Transverse colon (tissue), 4 donors: ENCODE data around the gene ZC3H4. TPM values are rescaled to one million over a fixed set of nuclear protein-coding genes. Genes with fewer than 3 reads are reported as not detected.

Source experiments
- DNase-seq: peaks from one replicate; pipeline ENCODE4 v3.0.0-alpha.2; 2019
- H3K27ac ChIP-seq, 4 donors: fragments of 200-600 bp; sonication (generic); 2 replicates each; pipeline ENCODE4 v1.5.1; 2016 to 2018; ENCODE audit warnings: inconsistent platforms in 4 of 4
- H3K27me3 ChIP-seq: fragments of 200-600 bp; sonication (generic); 2 replicates; pipeline ENCODE4 v1.5.1; 2017; ENCODE audit warnings: inconsistent platforms
- H3K36me3 ChIP-seq, 4 donors: fragments of 200-600 bp; sonication (generic); 2 replicates each; pipeline ENCODE4 v1.5.1; 2017 to 2019; ENCODE audit warnings: inconsistent platforms in 4 of 4
- H3K4me1 ChIP-seq, 4 donors: fragments of 200-600 bp; sonication (generic); 2 replicates each; pipeline ENCODE4 v1.5.1; 2017 to 2020; ENCODE audit warnings: inconsistent platforms in 4 of 4
- H3K4me3 ChIP-seq, 4 donors: fragments of 200-600 bp; sonication (generic); 1 replicate in 1 of 4; 2 replicates in 3 of 4; pipeline versions ENCODE4 v1.5.1 to v1.6.1; 2017 to 2019; ENCODE audit warnings: inconsistent platforms in 4 of 4
- H3K9me3 ChIP-seq, 2 donors: fragments of 200-600 bp; sonication (generic); 2 replicates each; pipeline ENCODE4 v1.5.1; 2017 to 2019; ENCODE audit warnings: inconsistent platforms in 2 of 2
- EP300 ChIP-seq: sonication (generic); formaldehyde crosslinking; IDR thresholded peaks from one replicate; pipeline ENCODE4 v1.6.1; 2017; ENCODE audit warnings: antibody characterized with exemption, low read depth
- POLR2A ChIP-seq: fragments of 450-650 bp; IDR thresholded peaks from one replicate; pipeline ENCODE4 v1.6.1; 2016; ENCODE audit warnings: antibody characterized with exemption, mild to moderate bottlenecking, moderate library complexity
- POLR2AphosphoS5 ChIP-seq, 3 donors: sonication (generic); formaldehyde crosslinking; IDR thresholded peaks; one replicate each; pipeline ENCODE4 v1.6.1; 2016; ENCODE audit warnings: antibody characterized with exemption in 3 of 3
- WGBS, 2 donors: methylation state at CpG; one replicate each; pipeline ENCODE4 v1.1.5; 2018; ENCODE audit warnings: low coverage in 1 of 2; 5-methylcytosine and 5-hydroxymethylcytosine counted together
- in situ Hi-C, 4 donors: fragments of 200-750 bp; cut with MboI; loops; one replicate each; pipeline versions ENCODE4 v1.15.0 to v1.15.1; 2017; ENCODE audit warnings: low sequenced_read_pairs in 3 of 4, low pct_ligation_motif_present in 1 of 4, low pct_unique_long_range_greater_than_20kb in 1 of 4
- intact Hi-C: fragments of 100-400 bp; cut with DNase I; formaldehyde crosslinking; loops from one replicate; pipeline ENCODE4 v1.15.1; 2023; ENCODE audit warnings: low total_unique reads
- total RNA-seq, 4 donors: library from RNA; depleted of rRNA; stranded (reverse); fragments of >200 nt; gene quantifications; one replicate each; pipeline ENCODE4 v1.1.0, GENCODE V29; 2016
- TF ChIP-seq, protein P1 (sequence below), 5 experiments: fragments of 200-600 bp in 3 of 5; fragments of 450-650 bp in 2 of 5; sonication (generic) in 3 of 5; IDR thresholded peaks; 1 replicate in 2 of 5; 2 replicates in 3 of 5; pipeline ENCODE4 v1.5.1; 2016 to 2017; ENCODE audit warnings: antibody characterized with exemption in 5 of 5, inconsistent platforms in 3 of 5, mild to moderate bottlenecking in 2 of 5, moderate library complexity in 1 of 5

Gene ZC3H4
- total RNA-seq, 4 donors from 2014 or later, result 25.4 to 32.2 (median 28.0) TPM

GRCh38 chr19:47112166-47112996 lies 1.2 kb downstream of the ZC3H4 start:
- intact Hi-C loops, result no loop called here
- peak overlapping the region; percentile 97 to 100 (median 100) for H3K27ac ChIP-seq
- H3K27me3 ChIP-seq, result no peaks in the 10 kb centered on the region
- DNase-seq, result peak; percentile 90
- in situ Hi-C loops, result no loop called here
- TF ChIP-seq EP300, result no peak
- TF ChIP-seq, protein P1, sequence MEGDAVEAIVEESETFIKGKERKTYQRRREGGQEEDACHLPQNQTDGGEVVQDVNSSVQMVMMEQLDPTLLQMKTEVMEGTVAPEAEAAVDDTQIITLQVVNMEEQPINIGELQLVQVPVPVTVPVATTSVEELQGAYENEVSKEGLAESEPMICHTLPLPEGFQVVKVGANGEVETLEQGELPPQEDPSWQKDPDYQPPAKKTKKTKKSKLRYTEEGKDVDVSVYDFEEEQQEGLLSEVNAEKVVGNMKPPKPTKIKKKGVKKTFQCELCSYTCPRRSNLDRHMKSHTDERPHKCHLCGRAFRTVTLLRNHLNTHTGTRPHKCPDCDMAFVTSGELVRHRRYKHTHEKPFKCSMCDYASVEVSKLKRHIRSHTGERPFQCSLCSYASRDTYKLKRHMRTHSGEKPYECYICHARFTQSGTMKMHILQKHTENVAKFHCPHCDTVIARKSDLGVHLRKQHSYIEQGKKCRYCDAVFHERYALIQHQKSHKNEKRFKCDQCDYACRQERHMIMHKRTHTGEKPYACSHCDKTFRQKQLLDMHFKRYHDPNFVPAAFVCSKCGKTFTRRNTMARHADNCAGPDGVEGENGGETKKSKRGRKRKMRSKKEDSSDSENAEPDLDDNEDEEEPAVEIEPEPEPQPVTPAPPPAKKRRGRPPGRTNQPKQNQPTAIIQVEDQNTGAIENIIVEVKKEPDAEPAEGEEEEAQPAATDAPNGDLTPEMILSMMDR (IDR thresholded peaks at IDR 0.05), result peak in 1 of 5 experiments; percentile 12
- TF ChIP-seq POLR2A, result peak; percentile 84
- peak; percentile 58 to 90 (median 90) for TF ChIP-seq POLR2AphosphoS5 (IDR thresholded peaks at IDR 0.05)
- H3K9me3 ChIP-seq, result no peaks in the 10 kb centered on the region
- H3K36me3 ChIP-seq, result no peaks in the 10 kb centered on the region
- peak overlapping the region; percentile 73 to 96 (median 94) for H3K4me3 ChIP-seq
- 1% methylated on average over 37 of the region's 85 CpGs; no CpG with 5 or more reads in 1 of the 2 donors for WGBS, 2 donors
- peaks cover 21 to 39% (median 37%) of the 10 kb centered on the region in 4 donors for H3K4me1 ChIP-seq

DNA sequence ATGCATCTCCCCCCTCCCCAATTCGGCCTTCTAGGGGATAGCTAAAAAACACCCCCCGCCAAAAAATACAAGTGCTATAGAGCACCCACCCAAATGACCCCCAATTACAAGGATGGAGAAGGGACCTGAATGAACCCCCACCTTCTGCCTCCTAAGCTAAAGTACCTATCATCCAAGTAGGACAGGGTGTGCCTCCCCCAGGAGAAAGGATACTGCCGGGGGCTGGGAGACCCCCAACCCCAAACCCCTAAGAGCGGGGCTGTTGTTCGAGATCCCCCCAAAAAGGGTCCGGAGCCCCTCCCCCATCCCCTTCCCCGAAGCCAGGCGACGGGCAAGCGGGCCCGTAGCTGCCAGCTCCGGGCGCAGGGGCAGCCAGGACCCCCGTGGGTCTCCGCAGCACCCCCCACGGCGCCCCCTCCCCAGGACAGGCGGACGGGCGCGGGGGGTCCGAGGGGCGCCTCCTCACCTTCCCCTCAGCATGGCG lies 1.9 kb downstream of the ZC3H4 start:
- TF ChIP-seq EP300 (no peak), POLR2AphosphoS5 (IDR thresholded peaks at IDR 0.05) (no peak), POLR2A (no peak)
- TF ChIP-seq, protein P1 (IDR thresholded peaks at IDR 0.05), result no peak
- intact Hi-C loops, result no loop called here
- H3K27ac ChIP-seq, result peak overlapping the region; percentile 97 to 100 (median 100)
- peak overlapping the region; percentile 73 to 96 (median 94) for H3K4me3 ChIP-seq
- 0% methylated on average over 2 to 4 of the region's 24 CpGs for WGBS, 2 donors
- DNase-seq, result no peak
- H3K36me3 ChIP-seq, result no peaks in the 10 kb centered on the region
- peaks cover 28 to 46% (median 44%) of the 10 kb centered on the region in 4 donors for H3K4me1 ChIP-seq
- H3K9me3 ChIP-seq, result no peaks in the 10 kb centered on the region
- in situ Hi-C loops, result no loop called here
- H3K27me3 ChIP-seq, result no peaks in the 10 kb centered on the region

- Histone ChIP-seq H3K4me1 (peaks cover 34 to 52% (median 50%) of the 10 kb centered on the region in 4 donors), H3K9me3 (no peaks in the 10 kb centered on the region), H3K4me3 (peak overlapping the region; percentile 73 to 96 (median 94)), H3K36me3 (no peaks in the 10 kb centered on the region), H3K27ac (peak overlapping the region; percentile 97 to 100 (median 100)), H3K27me3 (no peaks in the 10 kb centered on the region)
- DNase-seq, result peak; percentile 41
- intact Hi-C loops, result no loop called here
- in situ Hi-C loops, result no loop called here
- WGBS, 2 donors, result 1 to 2% methylated on average over 13 to 32 of the region's 35 CpGs
- TF ChIP-seq, protein P1 (IDR thresholded peaks at IDR 0.05), result no peak
- TF ChIP-seq POLR2AphosphoS5 (IDR thresholded peaks at IDR 0.05), result no peak
- no peak for TF ChIP-seq POLR2A
- no peak for TF ChIP-seq EP300
Measured at GRCh38 chr19:47111006-47111621, 2.5 kb downstream of the ZC3H4 start.

DNA sequence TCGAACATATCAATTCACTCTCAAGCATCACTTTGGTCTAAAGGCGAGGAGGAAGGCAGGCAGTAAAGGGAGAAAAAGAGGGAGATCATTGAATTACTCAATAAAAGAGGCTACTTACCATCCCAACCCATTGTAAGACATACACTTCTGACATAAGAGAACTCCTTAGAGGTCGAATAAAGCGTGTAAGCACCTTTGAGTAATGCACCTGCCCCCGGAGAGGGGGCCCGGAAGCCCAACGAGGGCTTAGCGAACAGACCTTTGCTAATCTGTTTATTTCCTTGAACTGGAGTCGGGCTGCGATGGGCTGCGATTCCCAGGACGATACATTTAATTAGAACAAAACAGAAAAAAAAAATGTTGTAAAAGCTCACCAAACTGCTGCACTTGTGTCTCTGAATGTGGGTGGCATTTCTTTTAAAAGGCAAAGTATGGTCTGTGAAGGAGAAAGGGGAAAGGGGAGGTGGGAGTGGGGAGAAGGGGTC lies 3.0 kb downstream of the ZC3H4 start:
- no peaks in the 10 kb centered on the region for H3K27me3 ChIP-seq

More for the DNA sequence above, 3.0 kb downstream of the ZC3H4 start:
- in situ Hi-C loops (no loop called here), intact Hi-C loops (no loop called here)
- DNase-seq, result no peak
- WGBS, 2 donors, result 1 to 2% methylated on average over 10 to 12 of the region's 12 CpGs
- peak overlapping the region; percentile 73 to 96 (median 94) for H3K4me3 ChIP-seq
- no peaks in the 10 kb centered on the region for H3K9me3 ChIP-seq
- H3K36me3 ChIP-seq, result no peaks in the 10 kb centered on the region
- peaks cover 37 to 57% (median 53%) of the 10 kb centered on the region in 4 donors for H3K4me1 ChIP-seq
- peak overlapping the region; percentile 97 to 100 (median 100) for H3K27ac ChIP-seq
- TF ChIP-seq POLR2A, result peak; percentile 53
- no peak for TF ChIP-seq EP300
- TF ChIP-seq POLR2AphosphoS5 (IDR thresholded peaks at IDR 0.05), result peak in 2 of 3 donors; percentile 22 to 42
- TF ChIP-seq, protein P1 (IDR thresholded peaks at IDR 0.05), result no peak
